Measurements from ENCODE around the gene HEY2.

DNA sequence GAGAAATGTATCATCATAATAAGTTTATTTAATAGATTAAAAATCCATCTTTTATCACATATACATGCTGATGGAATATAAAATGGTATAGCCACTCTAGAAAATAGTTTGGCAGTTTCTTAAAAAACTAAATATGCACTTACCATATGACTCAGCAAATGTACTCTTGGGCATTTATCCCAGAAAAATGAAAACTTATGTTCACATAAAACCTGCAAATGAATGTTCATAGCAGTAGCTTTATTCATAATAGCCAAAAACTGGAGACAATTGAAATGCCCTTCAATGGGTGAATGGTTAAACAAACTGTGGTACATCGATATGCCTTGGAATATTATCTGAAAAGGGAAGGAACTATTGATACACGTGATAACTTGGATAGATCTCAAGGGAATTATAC is 34.9 kb downstream of the HEY2 start:
- no peak for TF ChIP-seq CTCF (IDR thresholded peaks at IDR 0.05; ENCODE audit: control extremely low read depth in 1 of 3, insufficient read depth in 1 of 3, low read depth in 1 of 3, low read length in 3 of 3)
- TF ChIP-seq GABPA (IDR thresholded peaks at IDR 0.05; ENCODE audit: borderline replicate concordance, insufficient read depth, low read length), result no peak
- TF ChIP-seq RBBP5 (IDR thresholded peaks at IDR 0.05; ENCODE audit: borderline replicate concordance, low read depth, low read length), result no peak
- no peak for TF ChIP-seq CBX5 (IDR thresholded peaks at IDR 0.05; ENCODE audit: low read depth, low read length)

Data from H1 (cell line).